ENCODE data around the gene AIF1L. TPM values are rescaled to one million over a fixed set of nuclear protein-coding genes. Genes with fewer than 3 reads are reported as not detected.

The AIF1L gene
- total RNA-seq, 2 experiments from 2014 or later, result not detected

GRCh38 chr9:131103535-131103934 lies 7.2 kb downstream of the AIF1L start:
- ChIA-PET POLR2A (no interaction called here), CTCF (no interaction called here)
- TF ChIP-seq, protein P1, sequence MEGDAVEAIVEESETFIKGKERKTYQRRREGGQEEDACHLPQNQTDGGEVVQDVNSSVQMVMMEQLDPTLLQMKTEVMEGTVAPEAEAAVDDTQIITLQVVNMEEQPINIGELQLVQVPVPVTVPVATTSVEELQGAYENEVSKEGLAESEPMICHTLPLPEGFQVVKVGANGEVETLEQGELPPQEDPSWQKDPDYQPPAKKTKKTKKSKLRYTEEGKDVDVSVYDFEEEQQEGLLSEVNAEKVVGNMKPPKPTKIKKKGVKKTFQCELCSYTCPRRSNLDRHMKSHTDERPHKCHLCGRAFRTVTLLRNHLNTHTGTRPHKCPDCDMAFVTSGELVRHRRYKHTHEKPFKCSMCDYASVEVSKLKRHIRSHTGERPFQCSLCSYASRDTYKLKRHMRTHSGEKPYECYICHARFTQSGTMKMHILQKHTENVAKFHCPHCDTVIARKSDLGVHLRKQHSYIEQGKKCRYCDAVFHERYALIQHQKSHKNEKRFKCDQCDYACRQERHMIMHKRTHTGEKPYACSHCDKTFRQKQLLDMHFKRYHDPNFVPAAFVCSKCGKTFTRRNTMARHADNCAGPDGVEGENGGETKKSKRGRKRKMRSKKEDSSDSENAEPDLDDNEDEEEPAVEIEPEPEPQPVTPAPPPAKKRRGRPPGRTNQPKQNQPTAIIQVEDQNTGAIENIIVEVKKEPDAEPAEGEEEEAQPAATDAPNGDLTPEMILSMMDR (IDR thresholded peaks at IDR 0.05), result no peak
- Mint-ChIP-seq H3K9me3 (no peaks in the 10 kb centered on the region), H3K27me3 (peaks cover 7% of the 10 kb centered on the region), H3K36me3 (ENCODE audit: low read depth) (no peaks in the 10 kb centered on the region), H3K4me3 (no peak overlapping the region), H3K4me1 (ENCODE audit: low read depth) (no peaks in the 10 kb centered on the region), H3K27ac (no peak overlapping the region)
- Histone ChIP-seq H3K27me3 (ENCODE audit: control insufficient read depth in 1 of 2, insufficient read depth in 2 of 2, low read length in 2 of 2) (no peaks in the 10 kb centered on the region), H3K36me3 (ENCODE audit: insufficient read depth, low read length) (no peaks in the 10 kb centered on the region), H3K4me1 (ENCODE audit: insufficient read depth, low read length) (no peaks in the 10 kb centered on the region), H3K4me3 (ENCODE audit: low read length) (no peak overlapping the region), H3K9me3 (ENCODE audit: control insufficient read depth in 1 of 2, insufficient read depth in 1 of 2, low read length in 2 of 2) (no peaks in the 10 kb centered on the region), H3K27ac (ENCODE audit: low read depth in 1 of 2, low read length in 2 of 2) (no peak overlapping the region)
- DNase-seq, result no peak
- ATAC-seq (ENCODE audit: poor library complexity), result no peak
- intact Hi-C loops (cut with DNase I, micrococcal nuclease), result no loop called here

- ChIA-PET CTCF (no interaction called here), POLR2A (no interaction called here)
- Histone ChIP-seq H3K27ac (ENCODE audit: low read depth in 1 of 2, low read length in 2 of 2) (no peak overlapping the region), H3K9me3 (ENCODE audit: control insufficient read depth in 1 of 2, insufficient read depth in 1 of 2, low read length in 2 of 2) (no peaks in the 10 kb centered on the region), H3K36me3 (ENCODE audit: insufficient read depth, low read length) (no peaks in the 10 kb centered on the region), H3K4me3 (ENCODE audit: low read length) (no peak overlapping the region), H3K4me1 (ENCODE audit: insufficient read depth, low read length) (no peaks in the 10 kb centered on the region), H3K27me3 (ENCODE audit: control insufficient read depth in 1 of 2, insufficient read depth in 2 of 2, low read length in 2 of 2) (no peaks in the 10 kb centered on the region)
- ATAC-seq (ENCODE audit: poor library complexity) (no peak), DNase-seq (no peak)
- H3K27me3 Mint-ChIP-seq, result peaks cover 2% of the 10 kb centered on the region
- no peak overlapping the region for H3K27ac Mint-ChIP-seq
- intact Hi-C loops (cut with DNase I, micrococcal nuclease), result no loop called here
- H3K9me3 Mint-ChIP-seq, result no peaks in the 10 kb centered on the region
- H3K4me3 Mint-ChIP-seq, result no peak overlapping the region
- no peaks in the 10 kb centered on the region for H3K36me3 Mint-ChIP-seq (ENCODE audit: low read depth)
- TF ChIP-seq, protein P1 (IDR thresholded peaks at IDR 0.05), result no peak
- no peaks in the 10 kb centered on the region for H3K4me1 Mint-ChIP-seq (ENCODE audit: low read depth)
Measured at GRCh38 chr9:131104016-131104740, 7.8 kb downstream of the AIF1L start.

DNA sequence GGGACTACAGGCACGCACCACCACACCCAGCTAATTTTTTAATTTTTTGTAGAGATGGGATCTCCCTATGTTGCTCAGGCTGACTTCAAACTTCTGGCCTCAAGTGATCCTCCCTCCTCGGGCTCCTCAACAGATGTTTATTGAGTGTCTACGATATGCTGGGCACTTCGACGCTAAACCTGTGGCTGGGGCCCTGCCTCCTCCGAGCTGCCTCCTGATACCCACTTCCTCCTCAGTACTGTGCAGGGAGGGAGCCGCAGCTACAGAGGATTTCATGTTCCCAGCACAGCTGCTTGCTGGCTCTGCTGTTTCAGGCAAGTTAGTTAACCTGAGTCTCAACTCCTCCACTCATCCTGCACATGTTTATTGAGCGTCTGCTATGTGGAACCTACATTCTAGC lies 9.6 kb downstream of the AIF1L start:
- no peaks in the 10 kb centered on the region for H3K27me3 Mint-ChIP-seq
- CTCF ChIA-PET, result no interaction called here
- H3K27ac Mint-ChIP-seq, result no peak overlapping the region

More for the DNA sequence above, 9.6 kb downstream of the AIF1L start:
- H3K4me1 ChIP-seq (ENCODE audit: insufficient read depth, low read length), result no peaks in the 10 kb centered on the region
- ATAC-seq (ENCODE audit: poor library complexity) (no peak), DNase-seq (no peak)
- H3K9me3 Mint-ChIP-seq, result no peaks in the 10 kb centered on the region
- no peaks in the 10 kb centered on the region for H3K27me3 ChIP-seq (ENCODE audit: control insufficient read depth in 1 of 2, insufficient read depth in 2 of 2, low read length in 2 of 2)
- H3K4me3 Mint-ChIP-seq, result no peak overlapping the region
- intact Hi-C loops (cut with DNase I, micrococcal nuclease), result no loop called here
- no peak overlapping the region for H3K4me3 ChIP-seq (ENCODE audit: low read length)
- H3K9me3 ChIP-seq (ENCODE audit: control insufficient read depth in 1 of 2, insufficient read depth in 1 of 2, low read length in 2 of 2), result no peaks in the 10 kb centered on the region
- no peak overlapping the region for H3K27ac ChIP-seq (ENCODE audit: low read depth in 1 of 2, low read length in 2 of 2)
- TF ChIP-seq, protein P1 (IDR thresholded peaks at IDR 0.05), result no peak
- H3K4me1 Mint-ChIP-seq (ENCODE audit: low read depth), result no peaks in the 10 kb centered on the region
- no peaks in the 10 kb centered on the region for H3K36me3 ChIP-seq (ENCODE audit: insufficient read depth, low read length)
- POLR2A ChIA-PET, result no interaction called here
- no peaks in the 10 kb centered on the region for H3K36me3 Mint-ChIP-seq (ENCODE audit: low read depth)

Data from CD4-positive, alpha-beta T cell (primary cell).